Posterior cingulate gyrus (tissue), 11 donors: Measurements from ENCODE around the gene PCGF1.
A peak's percentile ranks its signal among the peaks of the same experiment; 100 is the strongest.

Experiments
- DNase-seq, 10 donors: peaks; one replicate each; pipeline versions ENCODE4 v3.0.0 to v3.0.0-alpha.2; 2020 to 2021; ENCODE audit warnings: mixed read lengths in 3 of 10
- intact Hi-C: fragments of 100-400 bp; cut with DNase I; formaldehyde crosslinking; loops from one replicate; pipeline ENCODE4 v1.15.1; 2023

PCGF1 gene

DNA sequence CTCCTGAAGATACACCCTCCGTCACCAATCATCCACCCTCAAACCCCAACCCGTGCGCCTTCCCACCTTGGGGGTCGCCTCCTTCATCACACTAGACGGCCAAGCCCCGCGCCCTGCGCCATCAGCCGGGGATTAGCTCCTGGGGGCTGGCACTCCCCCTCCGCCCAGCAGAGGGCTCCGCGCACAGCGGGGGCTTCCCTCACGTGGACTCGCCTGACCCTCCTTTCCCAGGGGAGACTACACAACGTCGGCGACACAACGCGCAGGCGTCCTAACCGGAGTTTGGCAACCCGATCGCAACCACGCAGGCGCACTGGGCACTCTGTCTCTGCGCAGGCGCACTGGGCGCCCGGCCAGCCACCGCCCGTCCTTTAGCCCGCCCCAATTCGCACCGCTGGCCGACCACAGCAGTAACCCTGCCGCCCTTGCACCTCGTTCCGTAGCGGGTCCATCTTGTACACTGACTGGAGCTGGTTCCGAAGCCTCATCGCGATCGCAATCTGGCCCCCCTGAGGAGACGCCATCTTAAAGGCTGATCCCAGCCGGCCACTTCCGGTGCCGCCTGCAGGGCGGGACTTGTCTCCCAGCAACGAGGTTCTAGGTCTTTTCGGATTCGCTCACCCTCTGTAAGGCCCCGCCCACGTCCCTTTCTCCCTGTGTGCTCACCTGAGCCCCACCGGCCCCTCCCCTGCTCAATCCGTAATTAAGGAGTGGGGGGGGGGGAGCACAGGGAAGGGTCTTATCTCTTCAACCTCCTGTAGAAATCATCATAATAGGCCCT is at the start of gene PCGF1:
TSS of gene PCGF1 (minus strand) at position 551 of the 781 bp plus-strand sequence. CDS start at position 524, 27 bp downstream.
- DNase-seq, result peak; percentile 91 to 99 (median 98)
- intact Hi-C loops, result loop anchor here (1.0 kb wide), 1 partner anchor 24 kb away; the partner anchor contains the start of gene TTC31

DNA sequence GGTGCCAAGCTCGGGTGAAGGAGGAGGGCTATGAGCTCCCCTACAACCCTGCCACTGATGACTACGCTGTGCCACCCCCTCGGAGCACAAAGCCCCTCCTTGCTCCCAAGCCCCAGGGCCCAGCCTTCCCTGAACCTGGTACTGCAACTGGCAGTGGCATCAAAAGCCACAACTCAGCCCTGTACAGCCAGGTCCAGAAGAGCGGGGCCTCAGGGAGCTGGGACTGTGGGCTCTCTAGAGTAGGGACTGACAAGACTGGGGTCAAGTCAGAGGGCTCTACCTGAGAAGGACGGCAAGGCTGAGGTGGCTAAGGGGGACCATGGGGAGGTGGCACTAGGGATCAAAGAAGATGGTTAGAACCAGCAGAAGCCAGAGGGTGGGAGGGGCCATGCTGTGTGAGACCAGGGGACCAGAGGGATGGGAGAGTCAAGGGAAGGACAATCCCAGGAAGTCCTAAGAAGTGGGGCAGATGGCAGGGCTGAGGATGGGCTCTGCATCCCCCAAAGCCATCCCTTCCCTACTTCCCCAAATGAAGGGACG is 49.4 kb upstream of the PCGF1 start:
- intact Hi-C loops, result no loop called here
- DNase-seq, result no peak

DNA sequence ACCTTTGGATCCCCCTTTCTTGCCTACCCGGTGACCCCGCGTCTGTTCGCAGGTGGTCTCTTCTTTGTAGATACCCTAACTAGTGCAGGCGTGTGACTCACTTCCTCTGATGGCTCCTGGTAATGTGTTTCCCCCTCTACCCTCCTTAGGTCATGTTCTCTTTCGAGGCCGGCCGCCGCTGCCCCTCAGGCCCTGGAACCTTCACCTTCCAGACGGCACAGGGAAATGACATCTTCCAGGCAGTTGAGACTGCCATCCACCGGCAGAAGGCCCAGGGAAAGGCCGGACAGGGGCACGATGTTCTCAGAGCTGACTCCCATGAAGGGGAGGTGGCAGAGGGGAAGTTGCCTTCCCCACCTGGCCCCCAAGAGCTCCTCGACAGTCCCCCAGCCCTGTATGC is 48.7 kb upstream of the PCGF1 start:
- DNase-seq, result no peak
- intact Hi-C loops, result no loop called here

DNA sequence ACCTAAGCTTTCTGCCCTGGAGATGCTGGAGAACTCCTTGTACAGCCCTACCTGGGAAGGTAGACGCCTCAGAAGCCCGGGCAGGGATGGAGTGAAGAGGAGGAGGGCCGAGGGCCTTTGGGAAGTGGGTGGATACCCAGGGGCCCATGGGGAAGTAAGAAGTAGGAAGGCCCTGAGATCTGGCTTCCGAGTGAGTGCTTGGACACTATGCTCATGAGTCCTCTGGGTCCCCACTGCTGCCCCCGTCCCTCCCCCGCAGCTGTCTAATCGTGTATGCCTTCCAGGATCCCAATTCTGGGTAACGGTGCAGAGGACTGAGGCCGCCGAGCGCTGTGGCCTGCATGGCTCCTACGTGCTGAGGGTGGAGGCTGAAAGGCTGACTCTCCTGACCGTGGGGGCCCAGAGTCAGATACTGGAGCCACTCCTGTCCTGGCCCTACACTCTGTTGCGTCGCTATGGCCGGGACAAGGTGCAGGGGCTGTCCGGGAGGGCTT is 48.2 kb upstream of the PCGF1 start:
- intact Hi-C loops, result no loop called here
- DNase-seq, result peak in 1 of 10 donors; percentile 86

DNA sequence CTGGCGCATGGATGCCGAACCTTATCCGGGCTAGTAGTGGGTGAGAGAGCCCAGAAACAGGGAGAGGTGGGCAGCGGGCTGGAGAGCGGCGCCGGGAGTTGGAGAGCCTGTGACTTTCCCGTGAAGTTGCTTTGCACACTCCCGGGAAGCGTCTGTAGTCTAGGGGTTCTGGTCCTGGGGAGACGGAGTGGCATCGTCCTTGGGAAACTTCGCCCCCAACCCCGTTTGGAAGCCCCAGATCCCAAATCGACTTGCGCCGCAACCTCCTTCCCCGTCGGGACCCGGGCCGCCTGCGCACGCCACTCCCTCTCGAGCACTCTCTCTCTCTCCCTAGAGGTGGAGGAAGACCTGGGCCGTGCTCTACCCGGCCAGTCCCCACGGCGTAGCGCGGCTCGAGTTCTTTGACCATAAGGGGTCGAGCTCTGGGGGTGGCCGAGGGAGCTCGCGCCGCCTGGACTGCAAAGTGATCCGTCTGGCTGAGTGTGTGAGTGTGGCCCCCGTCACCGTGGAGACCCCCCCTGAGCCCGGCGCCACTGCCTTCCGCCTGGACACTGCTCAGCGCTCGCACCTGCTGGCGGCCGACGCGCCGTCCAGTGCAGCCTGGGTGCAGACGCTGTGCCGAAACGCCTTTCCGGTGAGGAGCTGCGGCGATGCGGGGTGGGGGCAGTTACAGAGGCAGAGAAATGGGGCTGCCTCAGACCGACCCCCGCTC is 47.5 kb upstream of the PCGF1 start:
- intact Hi-C loops, result no loop called here
- peak in 1 of 10 donors; percentile 19 for DNase-seq

DNA sequence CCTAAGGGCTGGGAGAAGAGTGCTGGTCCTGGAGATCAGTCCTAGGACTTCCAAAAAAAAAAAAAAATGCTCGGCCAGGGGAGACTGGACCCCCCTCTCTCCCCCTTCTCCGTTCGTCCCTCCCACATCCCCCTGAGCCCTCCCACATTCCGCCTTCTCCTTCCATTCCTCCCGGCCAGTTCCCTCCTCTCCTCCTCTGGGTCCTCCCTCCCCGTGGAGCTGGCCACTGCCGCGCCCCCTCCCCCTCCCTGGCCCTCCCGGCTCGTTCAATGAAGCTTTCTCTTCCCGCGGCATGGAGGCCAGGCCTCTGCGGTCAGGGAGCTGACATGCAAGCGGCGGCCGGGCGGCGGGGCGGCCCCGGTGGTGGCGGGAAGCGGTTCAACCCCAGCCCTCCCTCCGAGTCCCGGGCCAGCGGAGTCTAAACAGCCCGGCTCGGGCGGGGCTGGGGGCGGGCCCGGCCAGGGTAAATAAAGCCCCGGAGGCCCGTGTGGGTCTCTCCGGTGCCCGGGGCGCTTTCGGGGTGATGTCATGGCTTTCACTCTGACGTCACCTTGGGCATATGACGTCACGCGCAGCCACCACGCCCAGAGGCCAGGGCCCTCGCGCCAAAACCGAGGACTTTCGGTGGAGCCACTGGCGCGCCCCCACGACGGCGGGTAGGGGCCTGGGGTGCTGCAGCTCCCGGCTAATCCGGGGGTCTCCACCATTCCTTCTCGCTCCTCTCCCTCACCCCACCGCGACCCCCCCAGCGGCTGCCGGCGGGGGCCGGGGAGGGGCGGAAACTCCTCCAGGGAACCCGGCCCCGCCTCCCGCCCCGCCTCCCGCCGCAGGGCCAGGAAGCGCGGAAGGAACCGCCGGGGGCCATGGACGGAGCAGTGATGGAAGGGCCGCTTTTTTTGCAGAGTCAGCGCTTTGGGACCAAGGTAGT is 46.7 kb upstream of the PCGF1 start, which contains the start of the genes DOK1 and LOXL3:
TSS of gene DOK1 (plus strand) at position 829 of the 928 bp plus-strand sequence. CDS start at position 864, 35 bp downstream.
TSS of gene LOXL3 (minus strand) at position 51 of the 928 bp plus-strand sequence. CDS start 1,308 bp downstream, outside the sequence.
- DNase-seq, result peak; percentile 51 to 95 (median 74)

DNA sequence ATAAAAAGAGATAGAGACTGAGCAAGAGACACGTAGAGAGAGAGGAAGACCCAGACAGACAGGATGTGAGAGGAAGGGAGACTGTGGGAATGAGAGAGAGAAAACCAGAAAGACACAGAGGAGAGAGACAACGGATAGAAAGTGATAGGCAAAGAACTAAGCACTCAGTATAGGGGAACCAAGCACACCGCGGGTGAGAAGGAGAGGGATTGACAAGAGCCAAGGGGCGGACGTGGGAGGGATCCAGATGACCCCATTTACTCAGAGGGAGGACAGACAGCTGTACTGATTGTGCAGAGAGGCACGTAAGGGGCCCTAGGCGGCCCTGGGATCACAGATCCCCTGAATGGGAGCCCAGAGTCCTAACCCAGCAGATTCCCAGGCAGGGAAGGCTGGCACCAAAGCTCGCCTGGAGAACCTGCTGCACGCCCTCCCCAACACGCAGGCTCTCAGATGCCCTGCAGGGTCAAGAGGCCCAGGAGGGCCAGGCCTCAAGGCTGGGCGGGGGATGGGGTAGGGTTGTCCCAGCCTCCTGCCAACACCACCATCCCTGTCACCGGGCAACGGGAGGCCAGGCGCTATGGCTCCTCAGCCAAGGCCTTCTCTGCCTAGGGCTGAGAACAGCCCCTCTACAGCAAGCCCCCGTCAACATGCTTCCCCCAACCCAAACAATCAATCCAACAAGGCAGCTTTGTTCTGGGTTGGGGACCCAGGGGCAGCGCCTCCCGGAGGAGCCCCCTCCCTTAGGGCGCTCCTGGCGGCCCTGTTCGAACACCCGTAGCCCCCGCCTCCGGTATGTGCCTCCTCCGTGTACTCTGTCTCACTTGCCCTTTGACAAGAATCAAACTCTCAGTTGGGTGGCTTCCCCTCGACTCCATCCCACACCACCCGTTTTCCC is 45.7 kb upstream of the PCGF1 start:
- intact Hi-C loops, result no loop called here
- DNase-seq, result peak in 1 of 10 donors; percentile 20

More for the DNA sequence above, 46.7 kb upstream of the PCGF1 start, which contains the start of the genes DOK1 and LOXL3:
- intact Hi-C loops, result no loop called here

DNA sequence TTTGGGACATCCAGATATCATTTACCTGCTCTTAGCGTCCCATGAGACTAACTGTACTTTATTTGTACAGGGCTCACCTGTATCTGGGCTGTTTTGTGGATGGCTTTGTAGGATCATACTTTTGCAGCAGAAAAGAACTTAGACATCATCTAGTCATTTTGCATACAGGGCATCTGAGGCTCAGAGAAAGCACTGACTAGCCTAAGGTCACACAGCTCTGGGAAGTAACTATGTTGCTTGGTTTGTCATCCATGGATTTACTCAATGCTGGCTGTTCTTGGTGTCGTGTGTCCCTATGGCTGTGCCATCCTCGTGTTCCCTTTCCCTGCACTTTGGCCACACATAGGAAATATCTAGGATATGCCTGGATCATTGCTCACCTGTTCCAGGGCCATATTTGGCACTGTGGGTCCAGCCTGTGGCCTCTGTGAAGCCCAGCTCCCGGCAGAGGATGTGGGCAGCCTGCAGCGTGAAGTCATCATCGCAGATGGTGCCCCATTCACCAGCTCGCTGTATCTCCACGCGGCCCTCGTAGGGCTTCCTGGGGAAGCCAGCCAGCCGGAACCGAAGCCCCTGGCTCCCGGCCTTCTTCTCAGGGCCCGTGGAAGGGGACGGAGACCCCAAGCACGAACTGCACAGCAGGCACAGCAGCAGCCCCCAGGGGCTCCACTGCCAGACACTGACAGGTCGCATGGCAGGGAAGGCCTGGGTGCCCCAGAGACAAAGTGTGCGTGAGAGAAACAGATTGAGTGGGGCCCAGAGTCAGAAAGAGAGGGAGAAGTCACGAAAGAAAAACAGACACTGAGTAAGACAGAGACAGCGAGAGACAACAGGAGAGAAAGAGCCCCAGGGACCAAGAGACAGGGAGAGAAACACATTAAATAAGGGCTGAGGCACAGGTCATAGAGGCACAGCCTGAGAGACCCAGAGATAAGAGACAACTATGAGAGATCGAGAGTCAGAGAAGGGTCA is 44.7 kb upstream of the PCGF1 start:
- intact Hi-C loops, result no loop called here
- no peak for DNase-seq

DNA sequence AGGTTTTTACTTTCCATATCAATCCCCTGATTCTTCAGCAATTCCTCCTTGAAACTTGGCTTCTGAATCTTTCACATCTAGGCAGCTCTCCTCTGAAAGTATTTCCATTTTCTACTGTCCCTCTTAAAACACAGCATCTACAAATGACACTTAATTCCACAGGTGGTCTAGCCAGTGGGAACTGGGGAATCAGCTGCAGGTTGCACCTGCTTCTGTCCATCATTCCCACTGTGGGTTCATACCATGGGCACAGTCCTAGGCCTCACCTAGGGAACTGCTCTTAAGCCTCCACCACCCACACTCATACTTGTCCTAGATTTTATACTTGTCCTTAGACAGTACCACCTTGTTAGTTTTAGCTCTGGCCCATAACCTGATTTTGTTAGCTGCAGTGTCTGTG is 44.0 kb upstream of the PCGF1 start:
- intact Hi-C loops, result no loop called here

DNA sequence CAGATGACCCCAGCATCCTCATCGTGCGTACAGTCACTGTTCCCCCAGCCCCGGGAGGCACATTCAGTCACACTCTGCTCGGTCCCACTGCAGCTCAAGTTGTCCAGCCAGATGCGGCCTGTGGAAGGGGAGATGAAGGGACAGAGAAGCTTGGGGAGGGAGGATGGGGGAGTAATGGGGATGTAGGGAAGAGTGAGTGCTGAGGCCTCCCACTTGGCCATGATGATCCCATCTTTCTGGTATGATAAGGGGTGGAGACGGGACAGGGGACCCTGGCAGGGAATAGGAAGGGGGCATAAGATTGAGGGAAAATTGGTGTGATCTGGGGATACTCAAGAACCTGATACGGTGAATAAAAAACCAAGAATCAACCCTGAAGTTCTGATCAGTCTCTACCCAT is 42.7 kb upstream of the PCGF1 start:
- intact Hi-C loops, result no loop called here
- no peak for DNase-seq

More for the DNA sequence above, 44.0 kb upstream of the PCGF1 start:
- no peak for DNase-seq

DNA sequence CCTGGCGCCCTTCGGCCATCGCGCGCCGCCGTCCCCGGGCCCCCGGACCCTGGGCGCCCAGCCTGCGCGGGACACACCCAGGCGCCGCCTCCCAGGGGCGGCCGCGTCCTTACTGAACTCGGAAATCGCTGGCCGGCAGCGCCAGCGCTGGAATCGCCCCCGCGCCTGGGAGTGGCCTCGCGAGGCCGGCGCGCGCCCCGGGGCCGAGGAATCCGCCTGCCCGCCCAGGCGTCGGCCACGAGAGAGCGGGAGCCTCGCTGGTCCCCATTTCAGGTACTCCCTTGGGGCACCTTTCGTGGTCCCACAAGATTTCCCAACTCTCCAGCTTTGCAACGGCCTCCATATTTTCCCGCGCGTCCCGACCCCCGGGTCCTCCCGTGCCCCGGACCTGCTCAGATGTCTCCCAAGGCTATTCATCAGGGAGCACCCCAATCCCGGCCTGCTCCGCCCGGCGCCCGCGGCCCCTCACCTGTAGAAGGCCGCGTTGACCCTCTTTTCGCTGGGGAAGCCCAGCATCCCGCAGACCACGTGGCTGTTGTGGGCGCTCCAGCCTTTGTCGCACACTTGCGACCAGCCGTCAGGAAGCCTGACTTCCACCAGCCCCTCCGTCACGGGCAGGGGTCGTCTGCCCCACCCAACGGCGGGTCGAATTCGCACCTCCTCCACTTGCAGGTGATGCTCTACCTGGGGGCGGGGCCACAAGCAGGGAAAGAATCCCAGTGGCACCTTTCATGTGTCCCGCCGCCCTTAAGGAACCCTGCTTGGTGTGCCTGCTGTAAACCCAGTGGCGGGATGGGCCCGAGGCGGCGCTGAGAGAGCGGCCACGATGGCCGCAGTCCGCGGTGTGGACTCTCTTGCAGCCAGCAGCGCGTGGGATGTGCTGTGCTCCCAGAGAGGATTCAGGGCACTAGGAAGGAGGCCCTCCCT is 41.7 kb upstream of the PCGF1 start:
- DNase-seq, result peak in 3 of 10 donors; percentile 22 to 88 (median 38)
- intact Hi-C loops, result no loop called here

DNA sequence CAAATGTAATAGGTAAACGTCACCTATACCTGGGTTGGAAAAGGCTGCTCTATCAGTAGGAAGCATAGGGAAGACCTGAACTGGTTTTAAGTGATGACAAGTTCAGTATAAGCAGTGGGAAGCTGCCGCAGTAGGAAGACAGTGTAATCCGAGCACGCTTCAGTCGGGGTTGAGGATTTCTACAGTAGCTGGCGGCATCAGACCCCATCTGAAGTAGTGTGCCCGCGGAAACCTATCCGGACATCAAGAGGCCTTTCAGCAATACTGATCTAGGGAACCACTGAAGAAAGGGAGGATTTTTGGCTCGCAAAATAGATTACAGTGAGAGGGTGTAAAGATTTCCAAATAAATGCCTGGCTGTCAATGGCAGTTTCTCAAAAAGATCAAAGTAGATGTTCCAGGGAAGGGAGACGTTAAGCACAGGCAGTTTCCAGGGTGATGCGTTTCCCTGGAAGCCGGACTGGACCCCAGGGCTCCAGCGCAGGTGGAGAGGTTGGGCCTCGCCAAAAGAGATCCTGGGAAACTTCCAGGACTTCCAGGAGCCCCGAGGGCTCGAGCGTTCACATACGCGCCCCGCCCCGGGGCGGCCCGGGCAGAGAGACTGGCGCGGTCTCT is 40.9 kb upstream of the PCGF1 start:
- no peak for DNase-seq
- intact Hi-C loops, result no loop called here

DNA sequence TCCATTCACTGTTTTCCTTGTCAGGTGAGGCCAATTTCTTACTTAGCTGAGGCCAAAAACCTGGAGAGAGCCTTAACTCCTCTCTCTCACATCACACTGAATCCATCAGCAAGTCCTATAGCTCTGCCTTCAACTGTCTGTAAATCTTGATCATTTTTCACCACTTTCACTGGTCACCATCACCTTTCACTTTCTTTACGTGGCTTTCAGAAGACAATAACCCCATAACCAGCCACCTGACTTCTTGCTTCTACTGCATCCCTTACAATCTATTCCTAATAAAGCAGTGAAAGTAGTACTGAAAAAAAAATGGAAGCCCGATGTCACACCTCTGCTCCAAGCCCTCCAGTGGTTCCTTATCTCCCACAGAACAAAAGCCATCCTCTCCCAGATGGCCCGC is 38.5 kb upstream of the PCGF1 start:
- DNase-seq, result no peak
- intact Hi-C loops, result no loop called here

DNA sequence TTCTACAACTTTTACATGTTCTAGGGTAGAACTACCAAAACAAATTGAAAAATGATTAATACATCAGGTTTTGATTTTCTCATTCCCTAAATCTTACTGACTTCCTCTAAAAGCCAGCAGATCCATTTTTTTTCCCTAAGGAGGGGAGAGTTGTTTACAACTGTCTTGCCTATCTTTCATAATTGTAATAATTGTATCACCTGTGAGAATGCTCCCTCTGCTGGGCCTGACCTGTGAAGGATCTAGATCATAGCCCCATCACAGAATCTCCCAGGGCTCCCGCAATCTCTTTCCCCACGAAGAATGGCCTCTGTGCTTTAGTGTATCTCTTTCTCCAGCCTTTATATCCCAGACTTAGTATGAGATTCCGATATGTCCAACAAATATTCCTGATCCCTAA is 37.1 kb upstream of the PCGF1 start:
- DNase-seq, result no peak
- intact Hi-C loops, result no loop called here

DNA sequence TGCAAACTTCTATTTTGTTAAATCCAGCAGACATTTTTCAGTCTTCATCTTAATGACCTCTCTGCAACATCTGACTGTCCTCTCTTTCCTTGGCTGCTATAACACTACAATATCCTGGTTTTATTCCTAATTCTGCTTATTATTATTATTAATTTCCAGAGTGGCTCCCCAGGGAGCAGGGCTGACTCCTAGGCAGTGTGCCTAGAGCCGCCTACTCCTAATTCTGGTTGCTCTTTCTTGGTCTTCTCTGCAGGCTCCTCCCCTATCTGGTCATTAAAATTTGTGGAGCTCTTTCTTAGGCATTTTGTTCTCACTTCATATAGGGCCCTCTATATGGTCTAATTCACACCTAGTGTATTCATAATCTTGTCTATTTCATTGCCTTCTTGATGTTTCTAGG is 35.5 kb upstream of the PCGF1 start:
- no peak for DNase-seq
- intact Hi-C loops, result no loop called here

DNA sequence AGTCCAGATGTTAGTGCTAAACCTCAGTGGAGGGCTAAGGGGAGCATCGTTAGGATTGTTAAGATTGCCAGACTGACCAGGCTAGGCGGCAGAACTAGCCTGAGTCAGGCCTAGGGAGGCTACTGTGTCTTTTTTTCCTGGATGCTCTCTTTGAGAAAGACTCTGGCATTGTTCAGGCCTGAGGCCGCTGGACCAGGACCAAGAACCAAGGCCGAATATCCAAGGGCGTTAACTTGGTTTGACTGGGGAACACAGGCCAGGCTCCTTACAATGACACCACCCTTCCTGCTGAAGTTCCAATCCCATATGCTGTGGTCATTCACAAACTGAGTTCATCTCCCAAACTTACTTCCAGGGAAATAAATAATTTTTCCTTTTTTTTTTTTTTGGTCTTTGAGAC is 32.8 kb upstream of the PCGF1 start:
- intact Hi-C loops, result no loop called here
- no peak for DNase-seq
